ENCODE data around the gene COPZ2. TPM values are rescaled to one million over a fixed set of nuclear protein-coding genes. Genes with fewer than 3 reads are reported as not detected.

The COPZ2 gene
- polyA plus RNA-seq, 1 donor, result 15.3 TPM

DNA sequence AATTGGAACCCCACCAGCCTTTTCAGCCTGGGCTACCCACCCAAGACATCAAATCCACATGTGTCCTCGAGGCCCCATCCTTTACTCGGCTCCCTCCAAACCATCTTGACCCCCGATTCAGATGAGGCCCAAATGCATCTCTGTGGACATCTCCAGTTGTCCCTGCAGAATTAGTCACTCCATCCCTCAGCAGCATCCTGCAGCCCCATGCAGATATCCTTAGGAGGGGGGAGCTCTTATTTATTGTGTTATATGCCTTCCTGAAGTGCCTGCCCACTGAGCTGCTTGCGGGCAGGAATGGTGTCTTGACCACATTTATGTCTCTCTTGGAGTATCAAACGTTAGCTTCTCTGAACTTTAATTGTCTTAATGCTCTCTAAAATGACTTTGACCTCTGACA is 51.1 kb downstream of the COPZ2 start:
- no peak for DNase-seq

DNA sequence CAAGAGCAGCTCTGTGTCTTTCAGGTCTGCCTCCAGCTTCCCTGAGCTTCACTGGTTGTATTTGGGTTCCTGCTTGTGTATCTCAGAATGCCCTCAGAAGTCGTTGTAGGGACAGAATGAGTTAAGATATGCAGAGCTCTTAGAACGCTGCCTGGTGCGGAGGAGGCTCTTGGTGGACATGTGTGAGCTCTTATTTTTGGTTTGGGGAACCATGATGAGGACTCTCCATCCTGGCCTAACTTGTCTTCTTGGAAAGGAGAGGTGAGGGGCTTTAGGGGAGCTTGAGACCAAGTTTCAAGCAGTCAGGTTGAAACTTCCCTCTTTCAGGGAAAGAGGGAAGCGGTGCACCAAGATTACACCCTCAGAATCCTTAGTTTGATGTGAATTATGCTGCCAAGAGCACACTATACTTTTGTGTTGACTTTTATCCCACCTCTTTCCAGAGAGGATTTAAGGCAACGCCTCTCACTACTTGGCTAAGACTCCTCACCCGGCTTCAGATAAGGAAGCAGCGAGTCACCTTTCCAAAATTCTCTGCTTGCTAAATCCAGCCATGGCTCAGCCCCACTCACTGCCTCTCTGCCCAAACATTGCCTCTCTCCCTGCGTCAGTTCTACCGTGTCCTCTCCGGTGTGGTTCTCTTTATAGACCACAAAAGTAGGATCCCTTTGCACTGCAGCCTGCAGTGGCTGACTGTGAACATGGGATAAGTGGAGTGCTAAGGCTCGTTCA is 53.9 kb downstream of the COPZ2 start:
- no peak for DNase-seq

DNA sequence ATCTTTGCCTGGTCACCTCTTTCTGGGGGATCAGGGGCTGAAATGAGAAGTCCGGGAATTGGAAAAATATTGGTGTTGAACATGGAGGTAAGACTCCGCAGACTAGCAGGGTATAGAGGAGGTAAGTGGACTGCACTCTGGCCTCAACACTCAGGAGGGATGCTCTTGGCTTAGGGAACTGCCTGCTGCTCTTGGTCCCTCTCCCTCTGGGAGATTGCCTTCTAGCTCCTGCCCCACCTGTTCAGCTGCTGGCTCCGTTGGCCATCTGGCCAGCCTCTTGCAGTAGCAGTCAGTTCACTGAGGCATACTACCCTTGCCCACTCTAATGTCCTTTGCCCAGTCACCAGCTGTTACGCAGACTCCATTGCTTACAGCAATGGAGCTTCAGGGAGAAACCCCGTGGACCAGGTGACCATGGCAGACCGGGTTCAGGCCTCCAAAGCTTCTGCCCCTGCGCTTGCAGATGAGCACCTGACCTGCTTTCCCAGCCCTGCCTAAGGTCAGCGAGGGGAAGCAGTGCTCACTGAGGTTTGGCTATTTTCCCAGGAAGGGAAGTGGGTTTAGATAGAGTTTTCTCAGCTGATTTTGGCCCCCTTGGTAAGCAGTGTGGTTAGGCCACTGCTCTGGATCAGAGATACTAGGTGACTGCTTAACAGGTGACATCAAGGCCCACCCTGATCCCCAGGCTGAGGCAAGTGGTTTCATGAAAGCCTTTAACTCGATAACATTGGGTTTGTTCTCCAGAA is 54.8 kb downstream of the COPZ2 start:
- DNase-seq, result no peak

DNA sequence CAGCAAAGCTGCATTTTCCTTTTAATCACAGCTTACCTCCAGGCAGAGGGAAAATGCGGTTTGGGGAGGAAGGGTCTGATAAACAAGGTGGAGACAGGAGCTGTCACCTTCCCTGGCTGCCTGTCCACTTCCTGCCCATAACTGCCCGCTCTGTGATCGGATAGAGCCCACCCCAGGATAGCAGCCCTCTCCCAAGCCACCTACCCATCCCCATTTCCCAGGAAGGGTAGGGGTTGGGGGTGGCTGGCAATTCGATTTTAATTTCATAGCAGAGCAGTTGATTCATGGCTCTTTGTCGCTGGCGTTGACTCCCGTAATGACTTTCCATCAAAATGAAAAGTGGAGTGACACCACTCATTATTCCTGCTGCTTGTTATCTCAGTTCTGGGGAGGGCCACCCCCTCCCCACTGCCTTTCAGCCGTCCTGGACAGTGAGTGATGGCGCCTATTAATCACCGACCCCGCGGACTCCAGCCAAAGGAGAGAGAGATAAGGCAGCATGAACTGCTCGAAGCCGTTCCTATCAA is 55.4 kb downstream of the COPZ2 start:
- no peak for DNase-seq

DNA sequence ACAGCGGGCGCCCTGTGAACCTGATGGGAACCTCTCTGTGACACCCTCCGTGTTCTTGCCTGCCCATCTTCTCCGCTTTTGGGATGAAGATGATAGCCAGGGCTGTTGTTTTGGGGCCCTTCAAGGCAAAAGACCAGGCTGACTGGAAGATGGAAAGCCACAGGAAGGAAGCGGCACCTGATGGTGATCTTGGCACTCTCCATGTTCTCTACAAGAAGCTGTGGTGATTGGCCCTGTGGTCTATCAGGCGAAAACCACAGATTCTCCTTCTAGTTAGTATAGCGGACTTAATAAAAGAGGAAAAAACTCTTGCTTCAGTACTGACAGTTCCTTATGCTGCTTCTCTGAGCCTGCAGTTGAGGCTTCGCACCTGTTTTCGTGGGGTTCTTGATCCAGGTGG is 56.1 kb downstream of the COPZ2 start:
- no peak for DNase-seq

DNA sequence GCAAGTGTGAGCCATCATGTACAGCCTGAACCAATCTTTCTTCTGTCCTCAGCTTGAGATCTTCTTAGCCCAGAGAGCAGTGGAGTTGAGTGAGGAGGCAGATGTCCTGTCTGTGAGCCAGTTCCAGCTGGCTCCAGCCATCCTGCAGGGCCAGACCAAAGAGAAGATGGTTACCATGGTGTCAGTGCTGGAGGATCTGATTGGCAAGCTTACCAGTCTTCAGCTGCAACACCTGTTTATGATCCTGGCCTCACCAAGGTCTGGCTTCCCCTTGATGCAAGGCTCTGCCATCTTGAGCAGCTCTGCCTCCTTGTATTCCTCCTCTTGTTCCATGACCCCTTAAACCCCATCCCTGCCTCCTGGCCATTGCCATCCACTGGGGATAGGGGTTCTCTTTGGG is 57.1 kb downstream of the COPZ2 start:
- no peak for DNase-seq

DNA sequence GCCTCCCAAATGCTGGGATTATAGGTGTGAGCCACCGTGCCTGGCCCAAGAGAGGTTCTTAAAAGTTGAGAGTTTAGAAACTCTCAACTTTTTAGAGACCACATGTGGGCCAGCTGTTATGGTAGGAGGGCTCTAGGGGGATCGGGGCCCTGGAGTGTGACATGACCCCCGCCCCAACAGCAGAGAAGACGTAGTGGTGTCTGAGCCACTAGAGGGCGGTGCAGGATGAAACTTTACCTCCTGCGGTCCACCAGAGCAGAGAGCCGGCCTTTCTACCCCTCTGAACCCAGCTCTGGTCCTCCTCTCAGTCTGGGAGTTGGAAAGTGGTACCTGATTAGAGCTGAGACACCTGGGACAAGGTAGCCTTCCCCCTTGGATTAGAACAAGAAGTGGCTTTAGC is 59.3 kb downstream of the COPZ2 start:
- DNase-seq, result no peak

Other genes starting within 250 kb of the COPZ2 start
- gene OSBPL7, start 216.0 kb downstream of the COPZ2 start, polyA plus RNA-seq (ENCODE audit: insufficient read length), result 16.7 TPM
- gene MRPL10, start 206.3 kb downstream of the COPZ2 start, polyA plus RNA-seq (ENCODE audit: insufficient read length), result 52.8 TPM
- gene LRRC46, start 206.1 kb downstream of the COPZ2 start, polyA plus RNA-seq (ENCODE audit: insufficient read length), result 2.8 TPM
- 60.0 TPM for gene SCRN2, start 196.5 kb downstream of the COPZ2 start, polyA plus RNA-seq (ENCODE audit: insufficient read length)
- gene SP6, start 186.6 kb downstream of the COPZ2 start, polyA plus RNA-seq (ENCODE audit: insufficient read length), result 2.7 TPM
- gene SP2, start 141.6 kb downstream of the COPZ2 start, polyA plus RNA-seq (ENCODE audit: insufficient read length), result 26.1 TPM
- 21.4 TPM for gene PNPO, start 96.2 kb downstream of the COPZ2 start, polyA plus RNA-seq (ENCODE audit: insufficient read length)
- 17.7 TPM for gene PRR15L, start 79.9 kb downstream of the COPZ2 start, polyA plus RNA-seq (ENCODE audit: insufficient read length)
- 186 TPM for gene CDK5RAP3, start 66.7 kb downstream of the COPZ2 start, polyA plus RNA-seq (ENCODE audit: insufficient read length)
- gene NFE2L1, start 10.6 kb upstream of the COPZ2 start, polyA plus RNA-seq (ENCODE audit: insufficient read length), result 218 TPM
- 202 TPM for gene CBX1, start 63.7 kb upstream of the COPZ2 start, polyA plus RNA-seq (ENCODE audit: insufficient read length)
- 22.1 TPM for gene SNX11, start 70.0 kb upstream of the COPZ2 start, polyA plus RNA-seq (ENCODE audit: insufficient read length)

Measured in left kidney (tissue), 2 donors.